Activated B cell treated with CpG ODN at 0.5 μM for 24 hours (primary cell): ENCODE results near the gene INPP4A. TPM values are rescaled to one million over a fixed set of nuclear protein-coding genes. Genes with fewer than 3 reads are reported as not detected.

Experiments used
- ATAC-seq: fragments of 200-7000 bp; cut with Tn5 transposase; one replicate; pipeline ENCODE4 v1.10.0; 2021; ENCODE audit warnings: low read depth, mild to moderate bottlenecking, moderate library complexity
- CTCF ChIA-PET: fragments of 350-600 bp; sonication (Branson Sonifier 250); formaldehyde crosslinking; loops from one replicate; lab custom pipeline; 2021; ENCODE audit warnings: antibody characterized with exemption; lab: Charles Lee
- POLR2A ChIA-PET: fragments of 350-600 bp; sonication (Branson Sonifier 250); formaldehyde crosslinking; loops from one replicate; lab custom pipeline; 2021; ENCODE audit warnings: antibody characterized with exemption; lab: Charles Lee
- DNase-seq: peaks from one replicate; pipeline ENCODE4 v3.0.0; 2022
- H3K27ac Mint-ChIP-seq: one replicate; pipeline ENCODE4 v1.8.0; 2020; ENCODE audit warnings: mixed read lengths
- H3K27me3 Mint-ChIP-seq: one replicate; pipeline ENCODE4 v1.8.0; 2021; ENCODE audit warnings: mixed read lengths
- H3K36me3 Mint-ChIP-seq: one replicate; pipeline ENCODE4 v1.8.0; 2021; ENCODE audit warnings: low read depth, mixed read lengths
- H3K4me1 Mint-ChIP-seq: one replicate; pipeline ENCODE4 v1.8.0; 2021; ENCODE audit warnings: mixed read lengths
- H3K4me3 Mint-ChIP-seq: one replicate; pipeline ENCODE4 v1.8.0; 2020; ENCODE audit warnings: mild to moderate bottlenecking, mixed read lengths
- H3K9me3 Mint-ChIP-seq: one replicate; pipeline ENCODE4 v1.8.0; 2020; ENCODE audit warnings: mixed read lengths
- CTCF ChIP-seq: fragments of 200-600 bp; IDR thresholded peaks from one replicate; pipeline ENCODE4 v1.8.0; 2022; ENCODE audit warnings: antibody characterized with exemption, mild to moderate bottlenecking
- intact Hi-C: fragments of 100-400 bp; cut with micrococcal nuclease; formaldehyde crosslinking; loops from one replicate; pipeline ENCODE4 v1.15.1; 2024
- total RNA-seq: library from RNA; stranded (reverse); gene quantifications from 2 replicates; pipeline ENCODE4 v1.2.3, GENCODE V29; 2022

Gene INPP4A
- total RNA-seq, 1 donor from 2014 or later, result 26.6 TPM

- Mint-ChIP-seq H3K4me3 (no peak overlapping the region), H3K36me3 (peaks cover 25% of the 10 kb centered on the region), H3K27ac (no peak overlapping the region), H3K4me1 (peaks cover 10% of the 10 kb centered on the region), H3K9me3 (no peaks in the 10 kb centered on the region), H3K27me3 (no peaks in the 10 kb centered on the region)
- no peak for ATAC-seq
- CTCF ChIA-PET, result no interaction called here
- intact Hi-C loops, result no loop called here
- POLR2A ChIA-PET, result no interaction called here
- DNase-seq, result no peak
- no peak for TF ChIP-seq CTCF
These were observed 132.1 kb downstream of the INPP4A start for GRCh38 chr2:98576666-98577312.

GRCh38 chr2:98577313-98577712 lies 132.7 kb downstream of the INPP4A start:
- Mint-ChIP-seq H3K4me3 (no peak overlapping the region), H3K9me3 (no peaks in the 10 kb centered on the region), H3K27me3 (no peaks in the 10 kb centered on the region), H3K4me1 (peaks cover 10% of the 10 kb centered on the region), H3K36me3 (peaks cover 30% of the 10 kb centered on the region), H3K27ac (no peak overlapping the region)
- POLR2A ChIA-PET, result no interaction called here
- CTCF ChIA-PET, result no interaction called here
- ATAC-seq, result no peak
- no peak for DNase-seq
- no peak for TF ChIP-seq CTCF
- intact Hi-C loops, result no loop called here

- Mint-ChIP-seq H3K36me3 (peaks cover 31% of the 10 kb centered on the region), H3K27me3 (no peaks in the 10 kb centered on the region), H3K9me3 (no peaks in the 10 kb centered on the region), H3K27ac (no peak overlapping the region), H3K4me1 (peaks cover 10% of the 10 kb centered on the region), H3K4me3 (no peak overlapping the region)
- ChIA-PET CTCF (no interaction called here), POLR2A (no interaction called here)
- no peak for TF ChIP-seq CTCF
- no peak for ATAC-seq
- no peak for DNase-seq
- intact Hi-C loops, result no loop called here
These were observed 133.6 kb downstream of the INPP4A start for GRCh38 chr2:98578231-98578630.

- Mint-ChIP-seq H3K9me3 (no peaks in the 10 kb centered on the region), H3K4me3 (no peak overlapping the region), H3K36me3 (peaks cover 33% of the 10 kb centered on the region), H3K4me1 (peaks cover 10% of the 10 kb centered on the region), H3K27ac (no peak overlapping the region), H3K27me3 (no peaks in the 10 kb centered on the region)
- ATAC-seq (no peak), DNase-seq (no peak)
- ChIA-PET POLR2A (no interaction called here), CTCF (no interaction called here)
- intact Hi-C loops, result no loop called here
- no peak for TF ChIP-seq CTCF
These were observed 135.3 kb downstream of the INPP4A start for GRCh38 chr2:98579926-98580325.

GRCh38 chr2:98580656-98581284 lies 136.1 kb downstream of the INPP4A start:
- no peaks in the 10 kb centered on the region for H3K9me3 Mint-ChIP-seq
- intact Hi-C loops, result no loop called here
- no peak for ATAC-seq

More at GRCh38 chr2:98580656-98581284, 136.1 kb downstream of the INPP4A start:
- H3K27me3 Mint-ChIP-seq, result no peaks in the 10 kb centered on the region
- no peak overlapping the region for H3K27ac Mint-ChIP-seq
- ChIA-PET POLR2A (no interaction called here), CTCF (no interaction called here)
- TF ChIP-seq CTCF, result no peak
- DNase-seq, result no peak
- H3K36me3 Mint-ChIP-seq, result peaks cover 35% of the 10 kb centered on the region
- peaks cover 10% of the 10 kb centered on the region for H3K4me1 Mint-ChIP-seq
- H3K4me3 Mint-ChIP-seq, result no peak overlapping the region
